Mesothelial cell of epicardium (in vitro differentiated cells): ENCODE results near the gene ALPL. TPM values are rescaled to one million over a fixed set of nuclear protein-coding genes. Genes with fewer than 3 reads are reported as not detected.

Source experiments
- DNase-seq, 2 experiments: peaks; one replicate each; pipeline ENCODE4 v3.0.0; 2021; ENCODE audit warnings: low spot score in 2 of 2; ENCODE audit not compliant: unreplicated experiment in 2 of 2
- H3K27ac Mint-ChIP-seq: 2 replicates; pipeline ENCODE4 v1.8.0; 2021; ENCODE audit warnings: mixed read lengths
- H3K27me3 Mint-ChIP-seq: 2 replicates; pipeline ENCODE4 v1.8.0; 2021; ENCODE audit warnings: low read depth, mixed read lengths
- H3K36me3 Mint-ChIP-seq: 2 replicates; pipeline ENCODE4 v1.8.0; 2021; ENCODE audit warnings: mixed read lengths
- H3K4me1 Mint-ChIP-seq: 2 replicates; pipeline ENCODE4 v1.8.0; 2021; ENCODE audit warnings: mixed read lengths
- H3K4me3 Mint-ChIP-seq: 2 replicates; pipeline ENCODE4 v1.8.0; 2021; ENCODE audit warnings: mild to moderate bottlenecking, moderate library complexity, mixed read lengths
- H3K9me3 Mint-ChIP-seq: 2 replicates; pipeline ENCODE4 v1.8.0; 2021; ENCODE audit warnings: mixed read lengths
- CTCF ChIP-seq: fragments of 200-600 bp; sonication (generic); IDR thresholded peaks from one replicate; pipeline ENCODE4 v1.5.0; 2021; ENCODE audit warnings: antibody characterized with exemption; ENCODE audit not compliant: unreplicated experiment
- total RNA-seq: library from RNA; stranded (reverse); gene quantifications from 3 replicates; pipeline ENCODE4 v1.2.1, GENCODE V29; 2021

The ALPL gene
- total RNA-seq, 1 donor from 2014 or later = 0.89 TPM

GRCh38 chr1:21494196-21494595, 15.0 kb upstream of the ALPL start:
- Mint-ChIP-seq H3K36me3 (no peaks in the 10 kb centered on the region), H3K9me3 (no peaks in the 10 kb centered on the region), H3K27me3 (peaks cover 5% of the 10 kb centered on the region), H3K4me1 (peaks cover 14% of the 10 kb centered on the region), H3K27ac (no peak overlapping the region), H3K4me3 (no peak overlapping the region)
- no peak for DNase-seq
- TF ChIP-seq CTCF = no peak

GRCh38 chr1:21495225-21495820, 13.9 kb upstream of the ALPL start:
- Mint-ChIP-seq H3K4me1 (peaks cover 14% of the 10 kb centered on the region), H3K4me3 (no peak overlapping the region), H3K27me3 (peaks cover 5% of the 10 kb centered on the region), H3K9me3 (no peaks in the 10 kb centered on the region), H3K27ac (no peak overlapping the region), H3K36me3 (no peaks in the 10 kb centered on the region)
- TF ChIP-seq CTCF = no peak
- no peak for DNase-seq

- H3K4me1 Mint-ChIP-seq = peaks cover 14% of the 10 kb centered on the region
- H3K27me3 Mint-ChIP-seq = peaks cover 5% of the 10 kb centered on the region
- TF ChIP-seq CTCF = no peak
- H3K36me3 Mint-ChIP-seq = no peaks in the 10 kb centered on the region
- no peak for DNase-seq
- no peaks in the 10 kb centered on the region for H3K9me3 Mint-ChIP-seq
- H3K4me3 Mint-ChIP-seq = no peak overlapping the region
- H3K27ac Mint-ChIP-seq = no peak overlapping the region
Measured at GRCh38 chr1:21496063-21496462, 13.2 kb upstream of the ALPL start.

- no peaks in the 10 kb centered on the region for H3K9me3 Mint-ChIP-seq
- H3K27me3 Mint-ChIP-seq = peaks cover 5% of the 10 kb centered on the region
- no peak for DNase-seq
- H3K36me3 Mint-ChIP-seq = no peaks in the 10 kb centered on the region
- no peak overlapping the region for H3K27ac Mint-ChIP-seq
- H3K4me1 Mint-ChIP-seq = peaks cover 10% of the 10 kb centered on the region
- H3K4me3 Mint-ChIP-seq = no peak overlapping the region
- TF ChIP-seq CTCF = no peak
Measured at GRCh38 chr1:21496886-21497285, 12.3 kb upstream of the ALPL start.

- Mint-ChIP-seq H3K4me1 (peaks cover 4% of the 10 kb centered on the region), H3K27me3 (peaks cover 2% of the 10 kb centered on the region), H3K4me3 (no peak overlapping the region), H3K27ac (no peak overlapping the region), H3K36me3 (no peaks in the 10 kb centered on the region), H3K9me3 (no peaks in the 10 kb centered on the region)
- no peak for DNase-seq
- no peak for TF ChIP-seq CTCF
Measured at GRCh38 chr1:21497466-21498061, 11.7 kb upstream of the ALPL start.
